H1 (cell line): ENCODE data around the gene POLR1G. TPM values are rescaled to one million over a fixed set of nuclear protein-coding genes. Genes with fewer than 3 reads are reported as not detected.

Experiments
- BCL11A ChIP-seq, 2 experiments: IDR thresholded peaks; one replicate each; pipeline ENCODE4 v1.6.1; 2011; ENCODE audit warnings: low read depth in 2 of 2, low read length in 2 of 2, mild to moderate bottlenecking in 2 of 2
- CEBPB ChIP-seq: IDR thresholded peaks from 2 replicates; pipeline ENCODE4 v1.6.1; 2012; ENCODE audit warnings: low read depth, low read length
- GTF2F1 ChIP-seq: IDR thresholded peaks from 2 replicates; pipeline ENCODE4 v1.6.1; 2012; ENCODE audit warnings: low read depth, low read length, improper control_type of control experiment, borderline replicate concordance
- JUND ChIP-seq: IDR thresholded peaks from 2 replicates; pipeline ENCODE4 v1.6.1; 2011; ENCODE audit warnings: mild to moderate bottlenecking, improper control_type of control experiment, low read length
- PHF8 ChIP-seq: fragments of 200-600 bp; sonication (generic); conservative IDR thresholded peaks from 2 replicates; pipeline ENCODE4 v1.7.1; 2012; ENCODE audit warnings: low read depth, mild to moderate bottlenecking, inconsistent platforms, low read length, moderate library complexity
- POLR2A ChIP-seq, 2 experiments: IDR thresholded peaks; 1 replicate in 1 of 2; 2 replicates in 1 of 2; pipeline ENCODE4 v1.6.1; 2011; ENCODE audit warnings: low read depth in 2 of 2, low read length in 2 of 2, mild to moderate bottlenecking in 2 of 2; ENCODE audit errors: control extremely low read depth in 1 of 2
- RXRA ChIP-seq: IDR thresholded peaks from 2 replicates; pipeline ENCODE4 v1.6.1; 2011; ENCODE audit warnings: low read depth, mild to moderate bottlenecking, low read length, moderate library complexity; ENCODE audit not compliant: insufficient read depth
- SIN3A ChIP-seq, 2 experiments: IDR thresholded peaks in 1 of 2; conservative IDR thresholded peaks in 1 of 2; 2 replicates each; pipeline ENCODE4 v1.6.1; 2011 to 2012; ENCODE audit warnings: low read length in 2 of 2, improper control_type of control experiment in 1 of 2, low read depth in 1 of 2, mild to moderate bottlenecking in 1 of 2
- SIX5 ChIP-seq: IDR thresholded peaks from 2 replicates; pipeline ENCODE4 v1.6.1; 2011; ENCODE audit warnings: mild to moderate bottlenecking, low read depth, low read length
- SP2 ChIP-seq: IDR thresholded peaks from 2 replicates; pipeline ENCODE4 v1.6.1; 2012; ENCODE audit warnings: mild to moderate bottlenecking, low read length, inconsistent platforms
- SRF ChIP-seq: IDR thresholded peaks from 2 replicates; pipeline ENCODE4 v1.6.1; 2011; ENCODE audit warnings: mild to moderate bottlenecking, low read depth, low read length, moderate library complexity
- SUZ12 ChIP-seq: fragments of 200-600 bp; sonication (generic); IDR thresholded peaks from 2 replicates; pipeline ENCODE4 v1.6.1; 2012; ENCODE audit warnings: mild to moderate bottlenecking, inconsistent platforms, low read length, moderate library complexity, mixed read lengths
- TAF7 ChIP-seq: optimal IDR thresholded peaks from 2 replicates; pipeline ENCODE3; 2011; ENCODE audit warnings: low read depth, mild to moderate bottlenecking, inconsistent platforms, low read length, moderate library complexity, borderline replicate concordance
- TEAD4 ChIP-seq: IDR thresholded peaks from 2 replicates; pipeline ENCODE4 v1.6.1; 2012; ENCODE audit warnings: low read depth, low read length, inconsistent platforms, mixed read lengths
- YY1 ChIP-seq: IDR thresholded peaks from 2 replicates; pipeline ENCODE4 v1.6.1; 2011; ENCODE audit warnings: low read depth, mild to moderate bottlenecking, low read length
- polyA plus RNA-seq, 7 experiments: library from polyadenylated mRNA; depleted of rRNA in 3 of 7; stranded (reverse) in 5 of 7; unstranded in 2 of 7; fragments of >200 nt in 5 of 7; fragments of 200-250 nt in 2 of 7; gene quantifications; 1 replicate in 5 of 7; 2 replicates in 1 of 7; 4 replicates in 1 of 7; pipeline versions ENCODE4 v1.2.1 to v1.2.3, GENCODE V29; 2011 to 2013; ENCODE audit warnings: missing spikeins in 2 of 7, mixed read lengths in 2 of 7
- total RNA-seq: library from RNA; stranded (reverse); fragmentation: NEBNext Ultra II Directional; extraction: Animal tissue kit (Norgen Biotek cat#: 25700); gene quantifications from 2 replicates; pipeline ENCODE4 v1.2.1, GENCODE V29; 2021
- TF ChIP-seq, protein P1 (sequence below): IDR thresholded peaks from 2 replicates; pipeline ENCODE4 v1.6.1; 2011; ENCODE audit warnings: low read length, improper control_type of control experiment
- TF ChIP-seq, protein P2 (sequence below): IDR thresholded peaks from 2 replicates; pipeline ENCODE4 v1.6.1; 2011; ENCODE audit warnings: low read depth, mild to moderate bottlenecking, low read length; ENCODE audit not compliant: insufficient read depth
- TF ChIP-seq, protein P3 (sequence below): IDR thresholded peaks from 2 replicates; pipeline ENCODE4 v1.6.1; 2012; ENCODE audit warnings: inconsistent platforms
- TF ChIP-seq, protein P4 (sequence below), 3 experiments: IDR thresholded peaks; 1 replicate in 2 of 3; 2 replicates in 1 of 3; pipeline versions ENCODE4 v1.5.1 to v1.6.1; 2011; ENCODE audit warnings: low read length in 3 of 3, mild to moderate bottlenecking in 3 of 3, inconsistent platforms in 2 of 3, low read depth in 1 of 3, moderate library complexity in 1 of 3; ENCODE audit not compliant: insufficient read depth in 1 of 3; ENCODE audit errors: control extremely low read depth in 1 of 3

POLR1G gene
- total and polyA plus RNA-seq, 2 of the 8 experiments (the other 6 are each of a cell fraction or from before 2014, with no cell fraction given), result 16.8 to 34.8 TPM

DNA sequence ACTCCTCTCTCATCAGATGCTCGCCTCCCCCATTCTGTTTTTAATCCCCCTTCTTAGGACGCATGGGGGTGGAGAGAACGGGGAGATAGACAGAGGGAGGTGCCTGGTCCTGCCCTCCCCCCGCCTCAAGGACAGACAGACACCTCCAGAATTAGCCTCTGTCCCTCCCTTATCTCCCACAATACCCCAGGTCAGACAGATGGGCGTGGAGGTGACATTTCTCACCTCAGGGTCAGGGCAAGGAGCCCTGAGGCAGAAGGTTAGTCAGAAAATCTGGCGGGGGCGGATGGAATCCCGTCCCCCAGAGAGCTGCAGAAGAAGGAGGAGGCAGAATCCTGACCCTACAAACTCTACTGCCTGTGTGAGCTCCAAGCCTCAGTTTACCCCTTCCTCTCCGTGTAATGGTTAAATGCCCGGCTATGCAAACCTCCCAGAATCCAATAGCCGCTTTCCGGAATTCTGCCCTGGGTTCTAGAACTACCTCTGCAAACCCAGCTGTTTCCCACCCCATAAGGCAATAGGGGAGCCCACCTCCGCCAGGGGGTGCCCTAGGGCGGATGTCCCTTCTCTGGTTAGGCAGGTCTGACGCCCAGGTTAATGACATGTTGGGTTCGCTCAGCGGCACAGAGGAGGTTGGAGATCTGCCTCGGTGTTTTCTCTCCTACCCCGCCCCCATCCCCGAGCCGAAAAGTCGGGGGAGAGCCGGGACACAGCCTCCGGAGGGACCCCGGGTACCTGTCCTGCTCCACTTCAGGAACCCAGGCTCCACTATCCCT is 2.5 kb upstream of the POLR1G start (continued):
- TF ChIP-seq, protein P1, sequence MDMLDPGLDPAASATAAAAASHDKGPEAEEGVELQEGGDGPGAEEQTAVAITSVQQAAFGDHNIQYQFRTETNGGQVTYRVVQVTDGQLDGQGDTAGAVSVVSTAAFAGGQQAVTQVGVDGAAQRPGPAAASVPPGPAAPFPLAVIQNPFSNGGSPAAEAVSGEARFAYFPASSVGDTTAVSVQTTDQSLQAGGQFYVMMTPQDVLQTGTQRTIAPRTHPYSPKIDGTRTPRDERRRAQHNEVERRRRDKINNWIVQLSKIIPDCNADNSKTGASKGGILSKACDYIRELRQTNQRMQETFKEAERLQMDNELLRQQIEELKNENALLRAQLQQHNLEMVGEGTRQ, result no peak
- TF ChIP-seq TEAD4 (0 out of 2 replicates have a peak, but pooled peaks have one; percentile 20), JUND (no peak), TAF7 (no peak), SRF (no peak), SP2 (no peak), CEBPB (no peak), SUZ12 (no peak), SIN3A (conservative IDR thresholded peaks at IDR 0.05 in 1 of 2, IDR thresholded peaks at IDR 0.05 in 1 of 2; ENCODE audit: low read depth in 1 of 2, low read length in 2 of 2) (peak in 1 of 2 experiments; percentile 73; a peak in 2 of 4 replicates), YY1 (no peak), RXRA (no peak), POLR2A (IDR thresholded peaks at IDR 0.05; ENCODE audit: control extremely low read depth in 1 of 2, low read depth in 2 of 2, low read length in 2 of 2) (no peak), SIX5 (no peak), BCL11A (IDR thresholded peaks at IDR 0.05; ENCODE audit: low read depth in 2 of 2, low read length in 2 of 2) (no peak), PHF8 (no peak), GTF2F1 (no peak)
- TF ChIP-seq, protein P2, sequence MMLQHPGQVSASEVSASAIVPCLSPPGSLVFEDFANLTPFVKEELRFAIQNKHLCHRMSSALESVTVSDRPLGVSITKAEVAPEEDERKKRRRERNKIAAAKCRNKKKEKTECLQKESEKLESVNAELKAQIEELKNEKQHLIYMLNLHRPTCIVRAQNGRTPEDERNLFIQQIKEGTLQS, result no peak
- TF ChIP-seq, protein P3, sequence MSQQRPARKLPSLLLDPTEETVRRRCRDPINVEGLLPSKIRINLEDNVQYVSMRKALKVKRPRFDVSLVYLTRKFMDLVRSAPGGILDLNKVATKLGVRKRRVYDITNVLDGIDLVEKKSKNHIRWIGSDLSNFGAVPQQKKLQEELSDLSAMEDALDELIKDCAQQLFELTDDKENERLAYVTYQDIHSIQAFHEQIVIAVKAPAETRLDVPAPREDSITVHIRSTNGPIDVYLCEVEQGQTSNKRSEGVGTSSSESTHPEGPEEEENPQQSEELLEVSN, result 0 out of 2 replicates have a peak, but pooled peaks have one; percentile 12
- TF ChIP-seq, protein P4, sequence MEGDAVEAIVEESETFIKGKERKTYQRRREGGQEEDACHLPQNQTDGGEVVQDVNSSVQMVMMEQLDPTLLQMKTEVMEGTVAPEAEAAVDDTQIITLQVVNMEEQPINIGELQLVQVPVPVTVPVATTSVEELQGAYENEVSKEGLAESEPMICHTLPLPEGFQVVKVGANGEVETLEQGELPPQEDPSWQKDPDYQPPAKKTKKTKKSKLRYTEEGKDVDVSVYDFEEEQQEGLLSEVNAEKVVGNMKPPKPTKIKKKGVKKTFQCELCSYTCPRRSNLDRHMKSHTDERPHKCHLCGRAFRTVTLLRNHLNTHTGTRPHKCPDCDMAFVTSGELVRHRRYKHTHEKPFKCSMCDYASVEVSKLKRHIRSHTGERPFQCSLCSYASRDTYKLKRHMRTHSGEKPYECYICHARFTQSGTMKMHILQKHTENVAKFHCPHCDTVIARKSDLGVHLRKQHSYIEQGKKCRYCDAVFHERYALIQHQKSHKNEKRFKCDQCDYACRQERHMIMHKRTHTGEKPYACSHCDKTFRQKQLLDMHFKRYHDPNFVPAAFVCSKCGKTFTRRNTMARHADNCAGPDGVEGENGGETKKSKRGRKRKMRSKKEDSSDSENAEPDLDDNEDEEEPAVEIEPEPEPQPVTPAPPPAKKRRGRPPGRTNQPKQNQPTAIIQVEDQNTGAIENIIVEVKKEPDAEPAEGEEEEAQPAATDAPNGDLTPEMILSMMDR (IDR thresholded peaks at IDR 0.05; ENCODE audit: control extremely low read depth in 1 of 3, insufficient read depth in 1 of 3, low read depth in 1 of 3, low read length in 3 of 3), result peak; percentile 54 to 84 (median 76)
